ENCODE data around the gene VANGL2.

GRCh38 chr1:160465123-160465522 is 64.8 kb downstream of the VANGL2 start:
- TF ChIP-seq CTCF (IDR thresholded peaks at IDR 0.05; ENCODE audit: insufficient read depth, low read length), result no peak
- no peak for TF ChIP-seq POLR2AphosphoS5 (IDR thresholded peaks at IDR 0.05; ENCODE audit: low read depth)

All from HL-60 (cell line).